Adrenal gland (tissue), 5 donors: Measurements from ENCODE around the gene CD44.

Source experiments
- POLR2A ChIP-seq, 2 donors: fragments of 450-650 bp; IDR thresholded peaks; one replicate each; pipeline ENCODE4 v1.6.1; 2017; ENCODE audit warnings: antibody characterized with exemption in 2 of 2, mild to moderate bottlenecking in 2 of 2, moderate library complexity in 1 of 2
- TF ChIP-seq, protein P1 (sequence below), 6 experiments: fragments of 450-650 bp in 4 of 6; fragments of 200-600 bp in 2 of 6; sonication (generic) in 1 of 6; IDR thresholded peaks; 1 replicate in 5 of 6; 2 replicates in 1 of 6; pipeline versions ENCODE4 v1.5.1 to v1.8.0; 2016 to 2021; ENCODE audit warnings: antibody characterized with exemption in 6 of 6, mild to moderate bottlenecking in 2 of 6, moderate library complexity in 1 of 6
- donor health status: DM: no; HTN: no; CAD: no.

DNA sequence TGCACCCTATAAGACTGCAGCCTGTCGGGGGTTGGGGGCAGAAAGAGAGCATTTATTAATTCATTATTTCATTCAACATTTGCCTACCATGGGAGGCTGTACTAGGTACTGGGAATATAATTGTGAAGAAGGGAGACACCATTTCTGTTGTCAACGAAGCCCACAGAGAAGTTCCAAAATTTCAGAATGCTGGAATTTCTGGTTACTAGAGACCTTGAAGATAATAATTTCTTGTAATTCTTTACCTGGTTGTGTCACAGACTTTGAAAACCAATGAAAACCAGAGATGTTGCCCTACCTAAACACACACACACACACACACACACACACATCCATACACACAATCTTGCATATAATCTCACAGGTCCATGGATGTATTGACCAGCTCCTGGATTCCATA lies 30.1 kb downstream of the CD44 start:
- TF ChIP-seq POLR2A (IDR thresholded peaks at IDR 0.05) = no peak
- TF ChIP-seq, protein P1, sequence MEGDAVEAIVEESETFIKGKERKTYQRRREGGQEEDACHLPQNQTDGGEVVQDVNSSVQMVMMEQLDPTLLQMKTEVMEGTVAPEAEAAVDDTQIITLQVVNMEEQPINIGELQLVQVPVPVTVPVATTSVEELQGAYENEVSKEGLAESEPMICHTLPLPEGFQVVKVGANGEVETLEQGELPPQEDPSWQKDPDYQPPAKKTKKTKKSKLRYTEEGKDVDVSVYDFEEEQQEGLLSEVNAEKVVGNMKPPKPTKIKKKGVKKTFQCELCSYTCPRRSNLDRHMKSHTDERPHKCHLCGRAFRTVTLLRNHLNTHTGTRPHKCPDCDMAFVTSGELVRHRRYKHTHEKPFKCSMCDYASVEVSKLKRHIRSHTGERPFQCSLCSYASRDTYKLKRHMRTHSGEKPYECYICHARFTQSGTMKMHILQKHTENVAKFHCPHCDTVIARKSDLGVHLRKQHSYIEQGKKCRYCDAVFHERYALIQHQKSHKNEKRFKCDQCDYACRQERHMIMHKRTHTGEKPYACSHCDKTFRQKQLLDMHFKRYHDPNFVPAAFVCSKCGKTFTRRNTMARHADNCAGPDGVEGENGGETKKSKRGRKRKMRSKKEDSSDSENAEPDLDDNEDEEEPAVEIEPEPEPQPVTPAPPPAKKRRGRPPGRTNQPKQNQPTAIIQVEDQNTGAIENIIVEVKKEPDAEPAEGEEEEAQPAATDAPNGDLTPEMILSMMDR (IDR thresholded peaks at IDR 0.05) = no peak
